Small intestine (tissue), 16 donors: ENCODE results near the gene SLC6A18. TPM values are rescaled to one million over a fixed set of nuclear protein-coding genes. Genes with fewer than 3 reads are reported as not detected.

Experiments used
- DNase-seq, 2 donors: peaks; one replicate each; pipeline versions ENCODE4 v3.0.0 to v3.0.0-alpha.2; 2013
- FAIRE-seq: peaks from 2 replicates; lab custom pipeline; 2012; peaks lifted over from hg19 to GRCh38; lab: Jason Lieb, UNC
- H3K27ac ChIP-seq, 3 donors: one replicate each; pipeline ENCODE4 v1.5.1; 2013; ENCODE audit warnings: low read length in 2 of 3, mild to moderate bottlenecking in 2 of 3, control low read depth in 1 of 3, inconsistent platforms in 1 of 3, low read depth in 1 of 3, moderate library complexity in 1 of 3
- H3K27me3 ChIP-seq, 3 donors: one replicate each; pipeline ENCODE4 v1.6.1; 2013; ENCODE audit warnings: low read length in 3 of 3, inconsistent platforms in 1 of 3; ENCODE audit not compliant: control insufficient read depth in 3 of 3, insufficient read depth in 3 of 3
- H3K36me3 ChIP-seq, 3 donors: one replicate each; pipeline ENCODE4 v1.6.1; 2013; ENCODE audit warnings: low read length in 3 of 3, inconsistent platforms in 1 of 3, low read depth in 1 of 3, mild to moderate bottlenecking in 1 of 3, moderate library complexity in 1 of 3; ENCODE audit not compliant: control insufficient read depth in 3 of 3, insufficient read depth in 2 of 3
- H3K4me1 ChIP-seq, 3 donors: one replicate each; pipeline ENCODE4 v1.6.1; 2013; ENCODE audit warnings: low read length in 2 of 3, inconsistent platforms in 1 of 3, low read depth in 1 of 3, mild to moderate bottlenecking in 1 of 3, moderate library complexity in 1 of 3; ENCODE audit not compliant: control insufficient read depth in 3 of 3, insufficient read depth in 2 of 3
- H3K4me3 ChIP-seq, 3 donors: one replicate each; pipeline ENCODE4 v1.5.1; 2013; ENCODE audit warnings: low read length in 3 of 3, control low read depth in 1 of 3, inconsistent platforms in 1 of 3, low read depth in 1 of 3, mild to moderate bottlenecking in 1 of 3, moderate library complexity in 1 of 3
- H3K9me3 ChIP-seq, 2 donors: one replicate each; pipeline ENCODE4 v1.6.1; 2013; ENCODE audit warnings: low read depth in 1 of 2, low read length in 1 of 2; ENCODE audit not compliant: control insufficient read depth in 2 of 2, insufficient read depth in 1 of 2
- WGBS, 3 donors: extraction: QIAGEN DNeasy Blood & Tissue Kit; methylation state at CpG; one replicate each; pipeline ENCODE4 v1.1.7; 2013; 5-methylcytosine and 5-hydroxymethylcytosine counted together
- long read RNA-seq, 10 donors: transcript quantifications; one replicate each; lab custom pipeline, GENCODE V29; 2026
- polyA plus RNA-seq, 4 donors: library from polyadenylated mRNA; stranded (reverse) in 3 of 4; unstranded in 1 of 4; fragments of 200-250 nt in 3 of 4; fragments of 120-200 nt in 1 of 4; gene quantifications; one replicate each; pipeline versions ENCODE4 v1.2.1 to v1.2.3, GENCODE V29; 2013
- donor health status: healthy with polysubstance abuse.
- donor health status: control.
- donor health status: control.
- donor health status: Bipolar disorder and iron deficiency.
- donor health status: healthy.

The SLC6A18 gene
- polyA plus RNA-seq = under 1 TPM in 2 of 4 donors, not detected in 2; 0.04 TPM
- long read RNA-seq, donor 1 = 0 reads
- long read RNA-seq, donor 2 = 0 reads
- long read RNA-seq, donor 3 = 0 reads
- long read RNA-seq, donor 4 = 0 reads
- long read RNA-seq, donor 5 = 0 reads
- long read RNA-seq, donor 6 = 0 reads
- long read RNA-seq, donor 7 = 0 reads
- long read RNA-seq, donor 8 = 0 reads
- long read RNA-seq, donor 9 = 0 reads
- long read RNA-seq, donor 10 = 0 reads

- FAIRE-seq = no peak
- no peaks in the 10 kb centered on the region for H3K4me1 ChIP-seq
- no peak within 1 kb of the TSS for H3K4me3 ChIP-seq
- 70 to 78% (median 76%) methylated on average over 11 of the region's 11 CpGs for WGBS, 3 donors
- H3K9me3 ChIP-seq = no peaks in the 10 kb centered on the region
- peaks cover 0 to 49% (median 9%) of the 10 kb centered on the region in 3 donors for H3K36me3 ChIP-seq
- H3K27me3 ChIP-seq = peaks cover 0 to 4% (median 0%) of the 10 kb centered on the region in 3 donors
- no peak for DNase-seq
- no peak within 1 kb of the TSS for H3K27ac ChIP-seq
These were observed at the start of gene SLC6A18 for GRCh38 chr5:1225081-1225480. Gene SLC6A18 (plus strand): TSS chr5:1225381. CDS start chr5:1225478, 97 bp downstream.

GRCh38 chr5:1175801-1176472, 49.2 kb upstream of the SLC6A18 start:
- Histone ChIP-seq H3K27ac (no peak overlapping the region), H3K4me3 (no peak overlapping the region), H3K4me1 (peaks cover 0 to 31% (median 2%) of the 10 kb centered on the region in 3 donors), H3K27me3 (no peaks in the 10 kb centered on the region), H3K9me3 (peaks cover 0 to 9% of the 10 kb centered on the region in 2 donors), H3K36me3 (peaks cover 0 to 71% (median 0%) of the 10 kb centered on the region in 3 donors)
- WGBS, 3 donors = 90 to 92% (median 92%) methylated on average over 26 of the region's 26 CpGs
- DNase-seq (no peak), FAIRE-seq (no peak)

- H3K36me3 ChIP-seq = peaks cover 0 to 71% (median 0%) of the 10 kb centered on the region in 3 donors
- H3K4me3 ChIP-seq = no peak overlapping the region
- H3K9me3 ChIP-seq = peaks cover 0 to 9% of the 10 kb centered on the region in 2 donors
- no peak overlapping the region for H3K27ac ChIP-seq
- WGBS, 3 donors = 86 to 90% (median 89%) methylated on average over 36 to 42 of the region's 42 CpGs
- DNase-seq = no peak
- no peak for FAIRE-seq
- peaks cover 2 to 39% (median 3%) of the 10 kb centered on the region in 3 donors for H3K4me1 ChIP-seq
- no peaks in the 10 kb centered on the region for H3K27me3 ChIP-seq
These were observed 48.4 kb upstream of the SLC6A18 start for GRCh38 chr5:1176473-1177391.

- Histone ChIP-seq H3K9me3 (peaks cover 0 to 9% of the 10 kb centered on the region in 2 donors), H3K4me3 (no peak overlapping the region), H3K4me1 (peaks cover 3 to 42% (median 3%) of the 10 kb centered on the region in 3 donors), H3K27ac (peak overlapping the region in 1 of 3 donors; percentile 65), H3K36me3 (peaks cover 0 to 59% (median 0%) of the 10 kb centered on the region in 3 donors), H3K27me3 (no peaks in the 10 kb centered on the region)
- WGBS, 3 donors = 83 to 85% (median 84%) methylated on average over 14 to 30 of the region's 30 CpGs
- DNase-seq (no peak), FAIRE-seq (no peak)
These were observed 47.2 kb upstream of the SLC6A18 start for GRCh38 chr5:1177826-1178528.

GRCh38 chr5:1178529-1179382, 46.4 kb upstream of the SLC6A18 start:
- FAIRE-seq = no peak
- DNase-seq = peak in 1 of 2 donors; percentile 76
- Histone ChIP-seq H3K27me3 (no peaks in the 10 kb centered on the region), H3K27ac (peak overlapping the region in 2 of 3 donors; percentile 45 to 65), H3K9me3 (peaks cover 0 to 9% of the 10 kb centered on the region in 2 donors), H3K4me3 (no peak overlapping the region), H3K36me3 (peaks cover 0 to 53% (median 0%) of the 10 kb centered on the region in 3 donors), H3K4me1 (peaks cover 3 to 48% (median 6%) of the 10 kb centered on the region in 3 donors)
- WGBS, 3 donors = 53 to 69% methylated on average over 21 to 34 of the region's 34 CpGs; no CpG with 5 or more reads in 1 of the 3 donors

- Histone ChIP-seq H3K4me3 (no peak overlapping the region), H3K27me3 (no peaks in the 10 kb centered on the region), H3K9me3 (peaks cover 0 to 9% of the 10 kb centered on the region in 2 donors), H3K36me3 (peaks cover 0 to 51% (median 0%) of the 10 kb centered on the region in 3 donors), H3K27ac (peak overlapping the region in 1 of 3 donors; percentile 65), H3K4me1 (peaks cover 6 to 49% (median 12%) of the 10 kb centered on the region in 3 donors)
- no peak for FAIRE-seq
- 81 to 95% methylated on average over 7 to 9 of the region's 9 CpGs; no CpG with 5 or more reads in 1 of the 3 donors for WGBS, 3 donors
- no peak for DNase-seq
These were observed 45.8 kb upstream of the SLC6A18 start for GRCh38 chr5:1179383-1179715.

- DNase-seq (no peak), FAIRE-seq (no peak)
- peaks cover 0 to 44% (median 0%) of the 10 kb centered on the region in 3 donors for H3K36me3 ChIP-seq
- WGBS, 3 donors = 92 to 93% methylated on average over 10 to 20 of the region's 20 CpGs; no CpG with 5 or more reads in 1 of the 3 donors
- no peak overlapping the region for H3K4me3 ChIP-seq
- peaks cover 0 to 3% of the 10 kb centered on the region in 2 donors for H3K9me3 ChIP-seq
- no peaks in the 10 kb centered on the region for H3K27me3 ChIP-seq
- peak overlapping the region in 1 of 3 donors; percentile 95 for H3K27ac ChIP-seq
- peaks cover 6 to 57% (median 14%) of the 10 kb centered on the region in 3 donors for H3K4me1 ChIP-seq
These were observed 45.1 kb upstream of the SLC6A18 start for GRCh38 chr5:1180096-1180495.
